GM10248 (cell line): Measurements from ENCODE around the gene LRRC25.

Experiments used
- CTCF ChIA-PET: fragments of 300-600 bp; sonication (Branson Sonifier 250); formaldehyde crosslinking; extraction: SDS; loops from one replicate; lab custom pipeline; 2021; ENCODE audit warnings: antibody characterized with exemption; lab: Yijun Ruan, JAX
- POLR2A ChIA-PET: fragments of 350-650 bp; sonication (Branson Sonifier 250); formaldehyde crosslinking; extraction: SDS; loops from one replicate; lab custom pipeline; 2020; ENCODE audit warnings: antibody characterized with exemption; lab: Yijun Ruan, JAX
- DNase-seq: peaks from one replicate; pipeline ENCODE4 v3.0.0; 2012; ENCODE audit errors: extremely low spot score
- CTCF ChIP-seq: IDR thresholded peaks from 2 replicates; pipeline ENCODE4 v1.5.1; 2012; ENCODE audit warnings: mild to moderate bottlenecking, low read depth; ENCODE audit errors: extremely low read depth, missing control alignments, control extremely low read depth

The LRRC25 gene

DNA sequence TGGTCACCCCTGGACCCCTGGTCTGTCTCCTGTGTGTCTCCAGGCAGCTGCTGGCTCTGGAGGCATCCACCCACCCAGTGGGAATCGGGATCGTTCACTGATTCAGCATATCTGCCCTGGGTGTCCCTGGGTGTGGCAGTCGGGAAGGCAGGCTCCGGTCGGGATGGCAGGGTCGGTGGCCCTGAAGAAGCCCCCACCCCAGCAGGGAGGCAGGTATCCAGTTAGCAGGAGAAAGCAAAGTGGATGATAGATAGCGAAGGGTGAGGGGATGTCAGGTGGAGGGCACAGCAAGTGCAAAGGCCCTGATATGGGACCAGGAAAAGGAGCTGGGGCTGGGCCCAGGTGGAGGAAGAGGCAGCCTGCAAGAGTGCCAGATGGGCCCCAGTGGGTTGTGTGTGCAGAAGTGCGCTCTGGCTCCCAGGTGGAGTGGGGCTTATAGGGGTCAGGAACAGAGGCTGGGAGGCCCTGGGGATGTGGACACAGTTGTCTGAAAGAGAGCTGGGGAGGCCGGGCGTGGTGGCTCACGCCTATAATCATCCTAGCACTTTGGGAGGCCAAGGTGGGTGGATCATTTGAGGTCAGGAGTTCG lies 24.0 kb upstream of the LRRC25 start:
- no peak for TF ChIP-seq CTCF
- ChIA-PET CTCF (interaction anchor here (0.7 to 16.0 kb wide), 6 partner anchors 10 to 93 kb away, joined by 3 to 380 read pairs (median 4); partner anchors contain the start of genes GDF15 and LRRC25), POLR2A (interaction anchor here (1.5 to 2.6 kb wide), 2 partner anchors 140 to 141 kb away, joined by 4 to 10 read pairs; partner anchors contain the start of gene JUND)
- DNase-seq, result no peak

DNA sequence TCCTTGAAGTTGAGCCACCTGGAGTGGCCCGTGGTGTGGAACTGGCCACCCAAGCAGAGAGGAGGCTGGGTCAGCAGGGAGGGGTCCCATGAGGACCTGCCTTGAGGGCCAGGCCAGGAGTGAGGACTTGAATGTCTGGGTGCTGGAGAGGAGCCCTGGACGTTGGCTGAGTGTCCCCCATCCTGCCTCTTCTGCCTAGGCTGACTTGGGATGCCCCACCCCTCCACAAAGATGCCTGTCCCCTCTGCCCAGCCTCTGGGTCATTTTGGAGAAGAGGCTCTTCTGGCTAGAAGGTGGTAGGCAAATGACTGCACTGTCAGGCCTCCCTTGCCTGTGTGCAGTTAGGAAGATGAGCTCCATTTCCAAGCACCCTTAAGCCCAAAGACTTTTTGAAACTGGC lies 23.5 kb upstream of the LRRC25 start:
- no peak for DNase-seq
- CTCF ChIA-PET, result interaction anchor here (0.7 to 16.0 kb wide), 6 partner anchors 8 to 92 kb away, joined by 3 to 380 read pairs (median 4); partner anchors contain the start of genes GDF15 and LRRC25

DNA sequence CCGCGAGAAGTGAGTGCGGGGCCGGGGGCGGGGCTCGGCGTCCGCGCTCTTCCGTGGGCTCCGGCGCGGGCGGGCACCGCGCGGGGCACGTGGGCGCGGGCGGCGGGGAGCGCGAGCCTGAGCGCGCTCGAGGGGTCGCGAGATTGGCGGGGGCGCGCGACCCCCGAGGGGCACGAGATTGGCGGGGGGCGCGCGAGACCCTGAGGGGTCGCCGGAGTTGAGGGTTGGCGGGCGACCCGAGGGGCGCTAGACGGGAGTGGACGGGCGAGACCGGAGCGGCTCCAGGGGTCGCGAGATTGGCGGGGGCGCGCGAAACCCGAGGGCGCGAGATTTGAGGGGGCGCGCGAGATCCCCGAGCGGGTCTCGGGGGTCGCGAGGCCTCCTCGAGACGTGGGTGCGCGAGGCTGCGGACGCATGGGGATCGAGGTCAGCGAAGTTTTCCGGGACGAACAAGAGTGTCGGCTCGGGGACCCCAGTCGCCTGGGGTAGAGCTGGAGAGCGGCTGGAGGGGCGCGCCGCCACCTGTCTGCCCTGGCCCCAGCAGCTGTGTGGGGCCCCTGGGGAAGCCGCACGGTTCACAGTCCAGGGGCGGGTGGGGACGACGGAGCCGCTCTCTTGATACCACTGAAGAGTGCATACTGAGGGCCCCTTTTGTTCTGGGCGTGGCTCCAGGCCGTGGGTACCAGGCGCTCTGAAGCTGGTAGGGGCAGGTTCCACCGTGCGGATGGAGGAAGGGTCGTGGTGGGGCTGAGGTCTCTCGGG lies 22.5 kb upstream of the LRRC25 start:
- TF ChIP-seq CTCF, result no peak
- ChIA-PET POLR2A (interaction anchor here (1.1 to 1.6 kb wide), 3 partner anchors 91 to 499 kb away, joined by 3 to 12 read pairs (median 3); partner anchors contain the start of genes COPE and JUND), CTCF (interaction anchor here (0.7 to 16.0 kb wide), 13 partner anchors 9 to 168 kb away, joined by 3 to 380 read pairs (median 5); partner anchors contain the start of genes GDF15, JUND and LRRC25)
- no peak for DNase-seq

More for the DNA sequence above, 23.5 kb upstream of the LRRC25 start:
- no peak for TF ChIP-seq CTCF
- POLR2A ChIA-PET, result interaction anchor here (1.5 to 2.6 kb wide), 2 partner anchors 139 to 141 kb away, joined by 4 to 10 read pairs; partner anchors contain the start of gene JUND

DNA sequence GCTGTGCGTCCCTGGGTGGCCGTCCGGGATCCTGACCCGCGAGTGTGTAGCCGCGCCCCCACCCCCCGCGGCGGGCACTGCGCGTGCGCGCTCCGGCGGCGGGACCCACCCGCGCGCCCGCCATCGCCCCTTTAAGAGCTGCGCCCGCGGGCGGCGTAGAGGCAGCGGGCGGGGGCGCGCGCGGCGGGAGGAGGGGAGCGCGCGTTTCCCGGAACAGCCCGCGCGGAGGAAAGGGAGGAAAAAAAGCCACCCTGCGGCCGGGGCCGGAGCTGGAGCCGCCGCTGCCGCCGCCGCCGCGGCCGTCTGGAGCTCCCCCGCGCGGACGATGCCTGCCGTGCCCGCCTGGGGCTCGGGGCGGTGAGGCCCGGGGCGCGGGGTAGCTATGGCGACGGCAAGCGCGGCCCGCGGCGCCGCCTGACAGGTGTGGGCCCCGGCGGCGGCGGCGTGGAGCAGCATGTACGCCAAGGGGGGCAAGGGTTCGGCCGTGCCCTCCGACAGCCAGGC lies 21.8 kb upstream of the LRRC25 start, which contains the start of gene SSBP4:
Gene SSBP4 (plus strand): TSS at position 204 of the 504 bp plus-strand sequence. CDS start 251 bp downstream, at position 455.
- CTCF ChIA-PET, result interaction anchor here (0.7 to 16.0 kb wide), 13 partner anchors 9 to 170 kb away, joined by 3 to 380 read pairs (median 5); partner anchors contain the start of genes GDF15, JUND and LRRC25
- POLR2A ChIA-PET, result interaction anchor here (0.6 to 1.6 kb wide), 5 partner anchors 91 to 560 kb away, joined by 3 to 12 read pairs (median 3); partner anchors contain the start of genes COPE and JUND
- TF ChIP-seq CTCF, result peak; percentile 30
- DNase-seq, result peak; percentile 91

GRCh38 chr19:18418483-18419194 lies 21.2 kb upstream of the LRRC25 start:
- TF ChIP-seq CTCF, result no peak
- DNase-seq, result no peak
- POLR2A ChIA-PET, result interaction anchor here (0.6 to 1.6 kb wide), 5 partner anchors 90 to 559 kb away, joined by 3 to 12 read pairs (median 3); partner anchors contain the start of genes COPE and JUND

More at GRCh38 chr19:18418483-18419194, 21.2 kb upstream of the LRRC25 start:
- CTCF ChIA-PET, result interaction anchor here (0.7 to 16.0 kb wide), 13 partner anchors 8 to 171 kb away, joined by 3 to 380 read pairs (median 7); partner anchors contain the start of genes GDF15, JUND, LRRC25 and LSM4
